ENCODE results near the gene SLC6A15. TPM values are rescaled to one million over a fixed set of nuclear protein-coding genes. Genes with fewer than 3 reads are reported as not detected.

Gene SLC6A15
- total RNA-seq, 1 donor from 2014 or later = 0.25 TPM

- DNase-seq (ENCODE audit: low spot score) = no peak
- no peak for ATAC-seq
These were observed 37.4 kb downstream of the SLC6A15 start for GRCh38 chr12:84875241-84875640.

DNA sequence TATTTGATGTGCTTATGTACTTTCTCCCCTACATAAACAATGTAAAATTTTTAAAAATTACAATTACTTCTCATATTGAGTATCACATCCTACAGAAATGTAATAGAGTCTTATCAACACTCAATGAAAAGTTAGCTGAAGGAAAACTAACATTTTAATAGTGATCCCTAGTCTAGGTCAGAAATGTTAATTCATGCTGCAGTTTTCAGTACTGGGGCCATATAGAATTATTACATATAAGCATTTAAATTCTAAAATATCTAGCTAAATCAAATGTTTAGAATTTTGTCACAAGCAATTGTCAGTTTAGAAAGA, 37.8 kb downstream of the SLC6A15 start:
- no peak for ATAC-seq
- DNase-seq (ENCODE audit: low spot score) = no peak

- DNase-seq (ENCODE audit: low spot score) = no peak
- peak; percentile 95 for ATAC-seq
These were observed 38.3 kb downstream of the SLC6A15 start for GRCh38 chr12:84874125-84874824.

DNA sequence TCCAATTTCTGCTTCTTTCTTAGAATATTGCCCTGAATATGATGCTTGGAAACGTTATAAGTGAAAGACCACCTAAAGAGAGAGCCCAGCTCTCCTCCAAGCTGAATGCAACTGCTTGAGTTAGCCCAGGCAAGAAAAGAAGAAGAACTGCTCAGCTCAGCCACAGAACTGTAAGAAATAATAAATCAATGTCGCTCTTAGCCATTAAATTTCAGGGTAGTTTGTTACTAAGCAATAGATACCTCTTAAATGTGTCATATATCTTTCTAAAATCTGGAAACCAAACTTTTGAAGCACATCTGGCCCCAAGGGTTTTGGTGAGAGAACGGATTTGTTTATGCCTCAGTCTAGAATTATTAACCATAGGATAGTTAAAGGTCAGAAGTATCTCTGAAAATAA, 50.4 kb downstream of the SLC6A15 start:
- no peak for DNase-seq (ENCODE audit: low spot score)
- no peak for ATAC-seq

DNA sequence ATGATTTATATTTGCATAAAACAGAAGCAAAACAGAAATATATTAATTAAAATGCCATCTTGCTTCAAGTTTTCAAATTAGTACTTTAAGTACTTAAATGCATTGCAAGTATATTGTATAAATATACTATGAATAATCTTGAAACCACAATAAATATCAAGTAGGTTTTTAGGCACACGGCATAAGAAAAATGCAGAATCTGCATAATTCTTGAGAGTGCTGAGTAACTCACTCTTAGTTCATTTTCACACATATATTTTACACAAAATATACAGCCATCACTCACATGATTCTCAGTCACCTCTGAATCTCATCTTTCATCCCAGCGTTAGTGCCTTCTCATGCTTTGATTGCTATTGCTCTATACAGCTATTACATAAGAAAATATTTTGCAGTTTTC, 51.9 kb downstream of the SLC6A15 start:
- no peak for DNase-seq (ENCODE audit: low spot score)
- ATAC-seq = no peak

GRCh38 chr12:84858796-84859195, 53.8 kb downstream of the SLC6A15 start:
- DNase-seq (ENCODE audit: low spot score) (no peak), ATAC-seq (no peak)

DNA sequence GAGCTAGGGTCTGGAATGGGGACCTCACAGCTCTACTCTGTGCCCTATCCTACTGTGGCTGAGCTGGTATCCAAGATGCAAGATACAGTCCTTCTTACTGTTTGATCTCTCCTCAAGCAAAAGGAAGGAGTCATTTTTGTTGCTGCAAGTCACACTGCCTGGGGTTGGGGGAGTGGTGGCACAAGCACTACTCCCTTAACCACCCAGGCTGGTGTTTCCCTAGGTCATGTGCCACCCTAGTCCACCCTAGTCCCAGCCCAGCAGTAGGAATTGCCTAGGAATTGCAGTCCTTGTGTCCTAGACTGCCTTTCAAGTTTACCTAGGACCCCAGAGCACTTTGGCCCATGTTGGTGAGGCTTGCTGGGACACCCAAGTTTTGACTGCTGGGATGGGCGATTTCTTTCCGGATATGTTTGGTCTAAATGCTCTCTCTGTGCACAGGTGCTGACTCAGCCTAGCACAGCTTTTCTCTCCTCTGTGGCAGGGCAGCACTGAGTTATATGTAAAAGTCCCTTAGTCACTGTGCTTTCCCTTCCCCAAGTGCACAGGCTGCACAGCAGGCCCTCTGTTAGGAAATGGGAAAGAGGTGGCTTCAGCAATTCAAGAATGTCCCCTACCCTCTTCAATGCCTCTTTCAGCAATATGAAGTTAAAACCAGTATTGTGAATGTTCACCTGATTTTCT, 54.9 kb downstream of the SLC6A15 start:
- no peak for DNase-seq (ENCODE audit: low spot score)
- no peak for ATAC-seq

- no peak for DNase-seq (ENCODE audit: low spot score)
- no peak for ATAC-seq
These were observed 56.3 kb downstream of the SLC6A15 start for GRCh38 chr12:84856156-84856900.

DNA sequence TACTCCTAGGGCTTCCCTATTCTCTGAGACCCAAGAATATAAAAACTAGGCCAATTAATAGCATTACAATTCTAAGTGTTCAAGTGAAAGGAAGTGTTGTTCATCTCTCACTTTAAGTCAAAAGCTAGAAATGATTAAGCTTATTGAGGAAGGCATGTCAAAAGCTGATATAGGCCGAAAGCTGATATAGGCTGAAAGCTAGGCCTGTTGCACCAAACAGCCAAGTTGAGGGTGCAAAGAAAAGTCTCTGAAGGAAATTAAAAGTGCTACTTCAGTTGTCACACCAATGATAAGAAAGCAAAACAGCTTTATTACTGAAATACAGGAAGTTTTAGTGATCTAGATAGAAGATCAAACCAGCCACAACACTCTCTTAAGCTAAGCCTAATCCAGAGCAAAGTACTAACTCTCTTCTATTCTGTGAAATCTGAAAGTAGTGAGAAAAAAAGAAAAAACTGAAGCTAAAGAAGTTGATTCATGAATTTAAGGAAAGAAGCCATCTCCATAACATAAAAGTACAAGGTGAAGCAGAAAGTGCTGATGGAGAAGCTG, 68.9 kb downstream of the SLC6A15 start:
- DNase-seq (ENCODE audit: low spot score) = no peak
- ATAC-seq = no peak

DNA sequence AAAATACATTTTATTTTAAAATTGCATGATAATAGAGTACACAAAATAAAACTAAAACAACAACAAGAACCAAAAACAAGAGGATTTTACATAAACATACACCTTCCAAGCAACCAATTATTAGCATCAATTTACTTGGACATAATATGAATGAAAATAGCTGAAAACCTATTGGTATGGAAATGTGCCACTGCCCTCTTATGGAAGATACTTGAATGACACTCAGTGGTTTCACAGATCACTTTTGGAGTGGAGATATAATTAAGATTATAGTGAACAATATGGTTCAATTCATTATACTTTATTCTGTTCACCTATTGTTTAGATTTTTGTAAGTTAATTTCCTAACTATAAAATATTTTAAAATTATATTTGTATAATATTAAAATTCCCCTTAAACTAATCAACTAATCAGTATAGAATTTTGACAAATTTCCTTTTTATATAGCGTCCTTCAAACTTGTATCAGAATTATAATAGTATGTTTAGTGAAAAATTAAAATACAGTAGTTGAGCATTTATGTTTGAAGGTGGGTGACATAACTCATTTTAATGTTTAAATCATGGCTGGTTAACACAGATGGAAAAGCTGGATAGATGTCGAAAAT, 70.1 kb downstream of the SLC6A15 start:
- no peak for DNase-seq (ENCODE audit: low spot score)
- ATAC-seq = peak; percentile 54

GRCh38 chr12:84841591-84841990, 71.0 kb downstream of the SLC6A15 start:
- DNase-seq (ENCODE audit: low spot score) = no peak
- ATAC-seq = no peak

DNA sequence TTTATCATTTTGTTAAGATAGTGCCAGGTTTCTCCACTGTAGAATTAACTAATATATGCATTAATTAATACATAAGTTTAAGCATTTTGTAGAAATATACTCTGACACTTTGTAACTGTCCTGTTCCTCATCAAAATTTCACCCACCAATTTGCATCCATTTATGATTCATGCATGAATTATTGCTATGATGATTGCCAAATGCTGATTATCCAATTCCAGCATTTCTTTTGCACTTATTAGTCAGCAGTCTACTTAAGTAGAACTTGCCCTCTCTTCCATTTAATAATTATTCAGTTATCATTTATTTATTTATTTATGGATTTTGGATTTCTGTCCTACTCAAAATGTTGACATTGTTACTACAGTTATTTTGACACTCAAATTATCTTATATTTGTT, 72.2 kb downstream of the SLC6A15 start:
- DNase-seq (ENCODE audit: low spot score) (no peak), ATAC-seq (no peak)

- no peak for ATAC-seq
- DNase-seq (ENCODE audit: low spot score) = no peak
These were observed 85.7 kb downstream of the SLC6A15 start for GRCh38 chr12:84826925-84827324.

GRCh38 chr12:84825149-84825548, 87.5 kb downstream of the SLC6A15 start:
- ATAC-seq (no peak), DNase-seq (ENCODE audit: low spot score) (no peak)

GRCh38 chr12:84822525-84822924, 90.1 kb downstream of the SLC6A15 start:
- DNase-seq (ENCODE audit: low spot score) = no peak
- no peak for ATAC-seq

GRCh38 chr12:84816916-84817695, 95.5 kb downstream of the SLC6A15 start:
- DNase-seq (ENCODE audit: low spot score) = no peak
- ATAC-seq = no peak

GRCh38 chr12:84814664-84815245, 97.8 kb downstream of the SLC6A15 start:
- no peak for ATAC-seq

DNA sequence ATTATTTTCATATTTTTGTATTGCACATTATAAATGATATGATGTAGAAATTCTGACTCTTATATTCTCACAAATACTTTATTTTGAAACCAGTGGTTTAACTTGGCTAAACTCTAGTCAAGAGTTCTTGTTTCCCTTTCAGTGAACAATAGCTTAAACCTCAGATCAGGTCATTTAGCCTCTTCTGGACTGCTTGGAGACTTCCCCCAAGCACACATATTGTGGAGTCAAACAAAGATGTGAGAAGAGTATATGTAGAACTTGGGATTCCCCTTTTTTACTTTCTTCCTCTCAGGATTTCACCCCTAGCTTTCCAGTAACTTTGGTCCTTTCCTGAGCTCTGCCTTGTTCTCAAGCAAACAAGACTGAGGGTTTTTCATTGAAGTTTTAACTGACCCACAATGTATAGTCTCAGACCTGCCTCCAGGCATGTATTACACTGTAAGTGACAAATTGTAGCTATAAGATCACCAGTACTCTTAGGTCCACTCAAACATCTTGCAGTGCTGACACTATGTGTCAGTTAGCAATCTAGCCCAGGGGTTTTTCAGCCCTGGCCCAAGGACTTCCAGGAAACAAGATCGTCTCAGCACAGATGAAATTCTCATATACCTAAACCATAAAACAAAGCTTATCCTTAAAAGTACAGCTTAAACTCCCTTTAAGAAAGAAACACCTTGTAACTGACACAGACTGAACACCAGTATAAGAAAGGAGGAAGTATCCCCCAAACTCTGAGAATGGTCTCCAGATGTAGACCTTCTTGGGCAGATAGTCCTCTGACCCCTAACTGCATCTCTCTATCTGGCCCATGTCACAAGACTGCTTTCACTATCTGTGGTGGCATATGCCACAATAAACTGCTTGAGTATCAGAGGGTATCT, 98.6 kb downstream of the SLC6A15 start:
- no peak for DNase-seq (ENCODE audit: low spot score)
- no peak for ATAC-seq

More at GRCh38 chr12:84814664-84815245, 97.8 kb downstream of the SLC6A15 start:
- DNase-seq (ENCODE audit: low spot score) = no peak

DNA sequence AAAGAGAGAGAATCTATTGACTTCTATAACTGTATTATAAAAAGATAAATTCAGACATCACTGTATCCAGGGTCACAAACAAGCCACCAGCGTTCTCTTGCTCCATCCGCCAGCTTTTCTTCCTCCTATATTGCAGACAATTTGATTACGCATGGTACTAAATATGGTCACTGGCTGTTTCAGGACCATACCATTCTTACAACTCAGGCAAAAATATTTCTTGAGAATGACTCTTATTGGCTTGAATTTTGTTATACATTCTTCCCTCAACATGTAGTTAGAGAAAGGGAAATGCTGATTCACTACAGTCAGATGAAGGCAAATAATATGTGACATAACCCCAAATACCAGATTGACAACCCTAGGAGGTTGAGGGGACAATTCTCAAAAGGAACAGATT, 101.3 kb downstream of the SLC6A15 start:
- ATAC-seq (no peak), DNase-seq (ENCODE audit: low spot score) (no peak)

All from left lobe of liver (tissue), 2 donors.